ENCODE results near the gene IL19. TPM values are rescaled to one million over a fixed set of nuclear protein-coding genes. Genes with fewer than 3 reads are reported as not detected.
"Not testable (repeated sequence)": the region's sequence is repeated elsewhere in the genome, so short reads cannot be mapped to it uniquely, and the experiment has no call there.

The IL19 gene
- total RNA-seq, 4 donors from 2014 or later: 0.60 TPM; not detected in 3

GRCh38 chr1:206778031-206778430, 7.5 kb downstream of the IL19 start:
- TF ChIP-seq CTCF (IDR thresholded peaks at IDR 0.05): no peak
- ATAC-seq (ENCODE audit: low FRiP score) (no peak), DNase-seq (ENCODE audit: low spot score) (no peak)

GRCh38 chr1:206778911-206779310, 8.3 kb downstream of the IL19 start:
- not testable (repeated sequence) for DNase-seq (ENCODE audit: low spot score); ATAC-seq (ENCODE audit: low FRiP score)

- no peak for ATAC-seq (ENCODE audit: low FRiP score)
- no peak for DNase-seq (ENCODE audit: low spot score)
- TF ChIP-seq CTCF (IDR thresholded peaks at IDR 0.05): no peak
Measured at GRCh38 chr1:206779638-206780037, 9.1 kb downstream of the IL19 start.

GRCh38 chr1:206782448-206782847, 11.9 kb downstream of the IL19 start:
- no peak for ATAC-seq (ENCODE audit: low FRiP score)
- no peak for DNase-seq (ENCODE audit: low spot score)
- no peak for TF ChIP-seq CTCF (IDR thresholded peaks at IDR 0.05)

- ATAC-seq (ENCODE audit: low FRiP score): no peak
- no peak for TF ChIP-seq CTCF (IDR thresholded peaks at IDR 0.05)
Measured at GRCh38 chr1:206783506-206783905, 12.9 kb downstream of the IL19 start.

GRCh38 chr1:206784471-206784903, 13.9 kb downstream of the IL19 start:
- DNase-seq (ENCODE audit: low spot score) (no peak), ATAC-seq (ENCODE audit: low FRiP score) (no peak)
- no peak for TF ChIP-seq CTCF (IDR thresholded peaks at IDR 0.05)

More at GRCh38 chr1:206783506-206783905, 12.9 kb downstream of the IL19 start:
- DNase-seq (ENCODE audit: low spot score): no peak

- TF ChIP-seq CTCF (IDR thresholded peaks at IDR 0.05): no peak
- ATAC-seq (ENCODE audit: low FRiP score): no peak
- no peak for DNase-seq (ENCODE audit: low spot score)
Measured at GRCh38 chr1:206785182-206785765, 14.7 kb downstream of the IL19 start.

Measured in omental fat pad (tissue), 4 donors.